ENCODE results near the gene BBX.

Gene BBX

GRCh38 chr3:107753494-107753893 lies 230.7 kb downstream of the BBX start:
- TF ChIP-seq REST (IDR thresholded peaks at IDR 0.05; ENCODE audit: insufficient read depth in 1 of 2, low read depth in 2 of 2, low read length in 2 of 2) = no peak
- TF ChIP-seq SIN3A (IDR thresholded peaks at IDR 0.05; ENCODE audit: borderline replicate concordance, insufficient read depth, low read length) = no peak
- no peak for TF ChIP-seq FOXP2 (optimal IDR thresholded peaks at IDR 0.05; ENCODE audit: borderline replicate concordance, extremely low read depth, extremely low read length, insufficient read depth)
- no peak for TF ChIP-seq TAF1 (IDR thresholded peaks at IDR 0.05; ENCODE audit: borderline replicate concordance, insufficient read depth, low read length)
- TF ChIP-seq POLR2AphosphoS5 (IDR thresholded peaks at IDR 0.05; ENCODE audit: low read depth, low read length) = no peak

GRCh38 chr3:107753976-107754375 lies 231.2 kb downstream of the BBX start:
- TF ChIP-seq REST (IDR thresholded peaks at IDR 0.05; ENCODE audit: insufficient read depth in 1 of 2, low read depth in 2 of 2, low read length in 2 of 2) = no peak
- TF ChIP-seq TAF1 (IDR thresholded peaks at IDR 0.05; ENCODE audit: borderline replicate concordance, insufficient read depth, low read length) = no peak
- TF ChIP-seq FOXP2 (optimal IDR thresholded peaks at IDR 0.05; ENCODE audit: borderline replicate concordance, extremely low read depth, extremely low read length, insufficient read depth) = no peak
- TF ChIP-seq SIN3A (IDR thresholded peaks at IDR 0.05; ENCODE audit: borderline replicate concordance, insufficient read depth, low read length) = no peak
- TF ChIP-seq POLR2AphosphoS5 (IDR thresholded peaks at IDR 0.05; ENCODE audit: low read depth, low read length) = no peak

GRCh38 chr3:107756649-107757048 lies 233.9 kb downstream of the BBX start:
- TF ChIP-seq SIN3A (IDR thresholded peaks at IDR 0.05; ENCODE audit: borderline replicate concordance, insufficient read depth, low read length) (no peak), REST (IDR thresholded peaks at IDR 0.05; ENCODE audit: insufficient read depth in 1 of 2, low read depth in 2 of 2, low read length in 2 of 2) (no peak), POLR2AphosphoS5 (IDR thresholded peaks at IDR 0.05; ENCODE audit: low read depth, low read length) (no peak), TAF1 (IDR thresholded peaks at IDR 0.05; ENCODE audit: borderline replicate concordance, insufficient read depth, low read length) (no peak)

- TF ChIP-seq SIN3A (IDR thresholded peaks at IDR 0.05; ENCODE audit: borderline replicate concordance, insufficient read depth, low read length) (no peak), POLR2AphosphoS5 (IDR thresholded peaks at IDR 0.05; ENCODE audit: low read depth, low read length) (no peak), TAF1 (IDR thresholded peaks at IDR 0.05; ENCODE audit: borderline replicate concordance, insufficient read depth, low read length) (no peak), FOXP2 (optimal IDR thresholded peaks at IDR 0.05; ENCODE audit: borderline replicate concordance, extremely low read depth, extremely low read length, insufficient read depth) (no peak), REST (IDR thresholded peaks at IDR 0.05; ENCODE audit: insufficient read depth in 1 of 2, low read depth in 2 of 2, low read length in 2 of 2) (no peak)
These were observed 234.4 kb downstream of the BBX start for GRCh38 chr3:107757140-107757539.

- TF ChIP-seq REST (IDR thresholded peaks at IDR 0.05; ENCODE audit: insufficient read depth in 1 of 2, low read depth in 2 of 2, low read length in 2 of 2) = no peak
- no peak for TF ChIP-seq TAF1 (IDR thresholded peaks at IDR 0.05; ENCODE audit: borderline replicate concordance, insufficient read depth, low read length)
- TF ChIP-seq FOXP2 (optimal IDR thresholded peaks at IDR 0.05; ENCODE audit: borderline replicate concordance, extremely low read depth, extremely low read length, insufficient read depth) = no peak
- TF ChIP-seq SIN3A (IDR thresholded peaks at IDR 0.05; ENCODE audit: borderline replicate concordance, insufficient read depth, low read length) = no peak
- no peak for TF ChIP-seq POLR2AphosphoS5 (IDR thresholded peaks at IDR 0.05; ENCODE audit: low read depth, low read length)
These were observed 237.4 kb downstream of the BBX start for GRCh38 chr3:107760144-107760543.

Measured in PFSK-1 (cell line).